CD4-positive, alpha-beta memory T cell (primary cell): ENCODE results near the gene SHISAL1. TPM values are rescaled to one million over a fixed set of nuclear protein-coding genes. Genes with fewer than 3 reads are reported as not detected.

Experiments
- CTCF ChIA-PET: fragments of 350-600 bp; sonication (Branson Sonifier 250); formaldehyde crosslinking; loops from one replicate; lab custom pipeline; 2021; ENCODE audit warnings: inconsistent platforms; ENCODE audit not compliant: partially characterized antibody; lab: Charles Lee
- POLR2A ChIA-PET: fragments of 350-600 bp; sonication (Branson Sonifier 250); formaldehyde crosslinking; loops from one replicate; lab custom pipeline; 2021; ENCODE audit not compliant: partially characterized antibody; lab: Charles Lee
- DNase-seq, 5 donors: peaks; one replicate each; pipeline versions ENCODE4 v3.0.0 to v3.0.0-alpha.2; 2020 to 2022; ENCODE audit warnings: mixed read lengths in 1 of 5
- H3K27ac ChIP-seq: one replicate; pipeline ENCODE4 v1.7.0; 2013; ENCODE audit warnings: low read depth, low read length
- H3K27me3 ChIP-seq: 2 replicates; pipeline ENCODE4 v1.7.0; 2013; ENCODE audit warnings: mild to moderate bottlenecking, low read length, moderate library complexity; ENCODE audit not compliant: insufficient read depth
- H3K36me3 ChIP-seq: 2 replicates; pipeline ENCODE4 v1.7.0; 2013; ENCODE audit warnings: mild to moderate bottlenecking, low read length, moderate library complexity; ENCODE audit not compliant: insufficient read depth
- H3K4me1 ChIP-seq: 2 replicates; pipeline ENCODE4 v1.7.0; 2013; ENCODE audit warnings: mild to moderate bottlenecking, low read length, moderate library complexity; ENCODE audit not compliant: insufficient read depth
- H3K4me3 ChIP-seq, 2 donors: one replicate each; pipeline ENCODE4 v1.7.0; 2013; ENCODE audit warnings: low read length in 2 of 2, mild to moderate bottlenecking in 1 of 2
- H3K9me3 ChIP-seq, 2 donors: one replicate each; pipeline ENCODE4 v1.7.0; 2013; ENCODE audit warnings: low read length in 2 of 2, control low read depth in 1 of 2; ENCODE audit not compliant: control insufficient read depth in 1 of 2
- H3K27ac Mint-ChIP-seq, 7 donors: one replicate each; pipeline ENCODE4 v1.8.0; 2020 to 2021; ENCODE audit warnings: mixed read lengths in 7 of 7, mild to moderate bottlenecking in 6 of 7, inconsistent platforms in 3 of 7, moderate library complexity in 3 of 7
- H3K27me3 Mint-ChIP-seq, 2 donors: one replicate each; pipeline ENCODE4 v1.8.0; 2020 to 2021; ENCODE audit warnings: mixed read lengths in 2 of 2
- H3K36me3 Mint-ChIP-seq, 2 donors: one replicate each; pipeline ENCODE4 v1.8.0; 2020 to 2021; ENCODE audit warnings: mixed read lengths in 2 of 2, inconsistent platforms in 1 of 2, mild to moderate bottlenecking in 1 of 2
- H3K4me1 Mint-ChIP-seq, 4 donors: one replicate each; pipeline ENCODE4 v1.8.0; 2020 to 2021; ENCODE audit warnings: mixed read lengths in 4 of 4, mild to moderate bottlenecking in 1 of 4
- H3K4me3 Mint-ChIP-seq, 8 donors: one replicate each; pipeline ENCODE4 v1.8.0; 2020 to 2021; ENCODE audit warnings: mixed read lengths in 8 of 8, mild to moderate bottlenecking in 7 of 8, moderate library complexity in 6 of 8, inconsistent platforms in 3 of 8
- H3K9me3 Mint-ChIP-seq, 8 donors: one replicate each; pipeline ENCODE4 v1.8.0; 2020 to 2021; ENCODE audit warnings: mixed read lengths in 8 of 8, mild to moderate bottlenecking in 5 of 8, inconsistent platforms in 3 of 8, moderate library complexity in 1 of 8
- intact Hi-C: fragments of 100-400 bp; cut with micrococcal nuclease; formaldehyde crosslinking; loops from one replicate; pipeline ENCODE4 v1.15.1; 2023
- polyA plus RNA-seq, 2 donors: library from polyadenylated mRNA; unstranded; fragments of 300-500 nt; fragmentation: Illumina TruSeq; gene quantifications; one replicate each; pipeline ENCODE4 v1.2.3, GENCODE V29; 2021
- total RNA-seq, 2 experiments: library from RNA; stranded (reverse); gene quantifications; one replicate each; pipeline ENCODE4 v1.2.3, GENCODE V29; 2021

The SHISAL1 gene
- total and polyA plus RNA-seq, 4 experiments from 2014 or later: not detected

DNA sequence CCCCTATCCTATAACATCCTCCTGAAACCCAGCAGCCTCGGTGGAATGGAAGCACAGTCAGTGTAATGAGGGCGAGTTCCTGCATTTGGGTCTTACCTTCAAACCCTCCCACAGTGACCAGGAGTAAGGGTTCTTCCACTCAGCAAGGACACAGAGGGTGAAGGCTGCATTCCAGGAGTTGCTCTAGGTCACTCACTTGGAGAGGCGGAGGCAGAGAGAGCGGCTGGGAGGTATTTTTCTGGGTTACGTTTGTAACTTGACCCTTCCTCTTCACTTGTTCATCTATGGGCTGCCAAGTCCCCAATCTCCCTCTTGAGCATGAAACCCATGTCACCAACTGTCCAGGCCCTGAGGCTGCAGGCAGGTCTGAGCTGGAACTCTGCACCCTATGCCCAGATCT lies 36.8 kb upstream of the SHISAL1 start:
- Mint-ChIP-seq H3K27ac (no peak overlapping the region), H3K4me3 (no peak overlapping the region), H3K27me3 (peaks cover 14 to 22% of the 10 kb centered on the region in 2 donors), H3K36me3 (no peaks in the 10 kb centered on the region), H3K9me3 (no peaks in the 10 kb centered on the region), H3K4me1 (peaks cover 3 to 4% (median 3%) of the 10 kb centered on the region in 4 donors)
- POLR2A ChIA-PET: no interaction called here
- Histone ChIP-seq H3K27me3 (no peaks in the 10 kb centered on the region), H3K4me1 (no peaks in the 10 kb centered on the region), H3K9me3 (no peaks in the 10 kb centered on the region), H3K27ac (no peak overlapping the region), H3K36me3 (no peaks in the 10 kb centered on the region), H3K4me3 (no peak overlapping the region)
- no peak for DNase-seq
- CTCF ChIA-PET: no interaction called here
- intact Hi-C loops: no loop called here

DNA sequence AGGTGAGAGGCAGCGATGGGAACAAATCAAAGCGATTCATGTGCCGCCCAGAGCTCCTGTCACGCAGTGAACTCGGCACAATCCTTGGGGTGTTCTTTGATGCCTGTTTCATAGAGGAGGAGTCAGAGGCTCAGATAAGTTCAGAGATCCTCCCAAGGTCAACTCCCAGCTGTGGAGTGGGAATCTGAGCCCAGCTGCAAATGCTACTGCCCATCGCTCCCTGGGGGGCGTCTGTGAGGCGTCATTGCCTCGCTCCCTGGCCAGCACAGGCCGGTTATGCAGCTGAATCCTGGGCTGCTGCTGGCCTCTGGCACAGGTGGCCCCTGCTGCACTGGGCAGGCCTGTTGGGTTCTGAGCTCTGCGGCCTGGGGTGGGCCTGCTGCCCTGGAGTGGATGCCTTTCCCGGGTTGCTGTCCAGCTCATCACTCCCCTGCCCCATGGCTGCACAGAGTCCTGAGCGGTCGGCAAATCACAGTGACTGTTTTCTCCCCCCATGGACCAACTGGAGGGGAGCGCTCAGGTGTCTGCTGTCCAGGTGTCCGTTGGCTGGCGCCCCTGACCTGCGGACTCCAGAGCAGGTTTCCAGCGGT lies 36.3 kb upstream of the SHISAL1 start:
- no peak for DNase-seq
- no peak overlapping the region for H3K4me3 ChIP-seq
- Mint-ChIP-seq H3K4me1 (peaks cover under 1 to 4% (median 3%) of the 10 kb centered on the region in 4 donors), H3K27me3 (peaks cover 14 to 18% of the 10 kb centered on the region in 2 donors), H3K27ac (no peak overlapping the region), H3K4me3 (no peak overlapping the region), H3K36me3 (no peaks in the 10 kb centered on the region), H3K9me3 (no peaks in the 10 kb centered on the region)
- H3K27ac ChIP-seq: no peak overlapping the region
- no peaks in the 10 kb centered on the region for H3K4me1 ChIP-seq
- H3K9me3 ChIP-seq: no peaks in the 10 kb centered on the region
- CTCF ChIA-PET: no interaction called here
- intact Hi-C loops: no loop called here
- no peaks in the 10 kb centered on the region for H3K27me3 ChIP-seq
- POLR2A ChIA-PET: no interaction called here
- no peaks in the 10 kb centered on the region for H3K36me3 ChIP-seq

DNA sequence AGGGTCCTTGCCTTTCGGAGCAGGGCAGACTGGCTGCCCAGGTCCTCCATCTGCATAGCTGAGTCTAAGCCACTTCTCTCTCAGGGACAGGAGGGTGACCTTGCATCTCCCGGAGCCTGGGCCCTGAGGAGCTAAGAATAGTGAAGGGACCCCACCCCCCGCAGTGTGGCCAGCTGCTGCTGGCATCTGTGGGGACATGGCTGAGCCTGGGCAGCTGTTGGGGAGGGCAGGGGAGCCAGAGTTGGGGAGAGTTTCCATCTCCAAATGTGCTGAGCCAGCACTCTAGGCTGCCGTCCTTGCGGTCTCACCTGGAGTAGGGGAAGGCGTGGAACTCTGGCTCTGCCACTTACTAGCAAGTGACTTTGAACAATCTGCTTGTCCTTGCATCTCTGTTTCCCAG lies 34.8 kb upstream of the SHISAL1 start:
- Mint-ChIP-seq H3K27ac (no peak overlapping the region), H3K27me3 (peaks cover 10 to 11% of the 10 kb centered on the region in 2 donors), H3K4me3 (no peak overlapping the region), H3K36me3 (no peaks in the 10 kb centered on the region), H3K4me1 (peaks cover 0 to 4% (median 3%) of the 10 kb centered on the region in 4 donors), H3K9me3 (no peaks in the 10 kb centered on the region)
- ChIA-PET CTCF (interaction anchor here (0.9 kb wide), 1 partner anchor 8 kb away, joined by 3 read pairs; no protein-coding TSS in a partner anchor), POLR2A (no interaction called here)
- no peak overlapping the region for H3K27ac ChIP-seq
- no peak for DNase-seq
- H3K4me1 ChIP-seq: no peaks in the 10 kb centered on the region
- intact Hi-C loops: no loop called here
- H3K36me3 ChIP-seq: no peaks in the 10 kb centered on the region
- H3K27me3 ChIP-seq: no peaks in the 10 kb centered on the region
- H3K9me3 ChIP-seq: no peaks in the 10 kb centered on the region
- no peak overlapping the region for H3K4me3 ChIP-seq

GRCh38 chr22:44347080-44347479 lies 34.3 kb upstream of the SHISAL1 start:
- POLR2A ChIA-PET: no interaction called here
- H3K27ac Mint-ChIP-seq: no peak overlapping the region

GRCh38 chr22:44345872-44346271 lies 33.1 kb upstream of the SHISAL1 start:
- H3K4me3 ChIP-seq: no peak overlapping the region
- no peaks in the 10 kb centered on the region for H3K27me3 ChIP-seq
- H3K4me1 ChIP-seq: no peaks in the 10 kb centered on the region
- no peak for DNase-seq
- intact Hi-C loops: no loop called here
- no peak overlapping the region for H3K27ac ChIP-seq
- no peaks in the 10 kb centered on the region for H3K4me1 Mint-ChIP-seq
- H3K4me3 Mint-ChIP-seq: no peak overlapping the region
- ChIA-PET POLR2A (no interaction called here), CTCF (interaction anchor here (1.1 kb wide), 1 partner anchor 14 kb away, joined by 3 read pairs; no protein-coding TSS in a partner anchor)
- H3K36me3 ChIP-seq: no peaks in the 10 kb centered on the region
- H3K9me3 Mint-ChIP-seq: no peaks in the 10 kb centered on the region
- H3K27ac Mint-ChIP-seq: no peak overlapping the region
- no peaks in the 10 kb centered on the region for H3K36me3 Mint-ChIP-seq
- H3K9me3 ChIP-seq: no peaks in the 10 kb centered on the region
- peaks cover 6 to 9% of the 10 kb centered on the region in 2 donors for H3K27me3 Mint-ChIP-seq

More at GRCh38 chr22:44347080-44347479, 34.3 kb upstream of the SHISAL1 start:
- CTCF ChIA-PET: no interaction called here
- H3K9me3 Mint-ChIP-seq: no peaks in the 10 kb centered on the region
- peaks cover 10 to 11% of the 10 kb centered on the region in 2 donors for H3K27me3 Mint-ChIP-seq
- H3K36me3 ChIP-seq: no peaks in the 10 kb centered on the region
- no peaks in the 10 kb centered on the region for H3K27me3 ChIP-seq
- H3K36me3 Mint-ChIP-seq: no peaks in the 10 kb centered on the region
- intact Hi-C loops: no loop called here
- H3K4me1 Mint-ChIP-seq: peaks cover 0 to 4% (median 3%) of the 10 kb centered on the region in 4 donors
- no peak overlapping the region for H3K4me3 ChIP-seq
- no peak for DNase-seq
- H3K27ac ChIP-seq: no peak overlapping the region
- H3K4me3 Mint-ChIP-seq: no peak overlapping the region
- H3K4me1 ChIP-seq: no peaks in the 10 kb centered on the region
- no peaks in the 10 kb centered on the region for H3K9me3 ChIP-seq

DNA sequence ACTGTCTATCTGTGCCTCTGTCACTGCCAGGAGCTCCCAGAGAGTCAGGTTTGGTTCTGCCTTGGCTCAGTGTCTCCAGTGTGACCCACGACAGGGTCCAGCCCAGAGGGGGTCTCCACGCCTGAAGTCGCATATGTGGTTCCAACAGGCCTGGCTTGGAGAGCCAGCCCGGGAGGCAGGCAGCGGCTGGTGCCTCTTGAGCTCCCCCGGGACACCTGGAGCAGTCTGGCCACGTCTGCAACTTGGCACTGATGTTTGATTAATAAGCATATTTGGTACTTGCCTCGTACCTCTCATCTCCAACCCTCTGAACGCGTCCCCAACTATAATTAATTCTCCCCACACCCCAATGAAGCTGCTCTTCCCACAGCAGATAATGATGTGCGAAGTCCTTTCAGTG lies 31.7 kb upstream of the SHISAL1 start:
- Mint-ChIP-seq H3K27ac (no peak overlapping the region), H3K27me3 (peaks cover 4 to 7% of the 10 kb centered on the region in 2 donors), H3K4me3 (no peak overlapping the region), H3K36me3 (no peaks in the 10 kb centered on the region), H3K9me3 (no peaks in the 10 kb centered on the region), H3K4me1 (no peaks in the 10 kb centered on the region)
- ChIA-PET CTCF (no interaction called here), POLR2A (no interaction called here)
- Histone ChIP-seq H3K4me3 (no peak overlapping the region), H3K36me3 (no peaks in the 10 kb centered on the region), H3K4me1 (no peaks in the 10 kb centered on the region), H3K27ac (no peak overlapping the region), H3K27me3 (no peaks in the 10 kb centered on the region), H3K9me3 (no peaks in the 10 kb centered on the region)
- DNase-seq: no peak
- intact Hi-C loops: no loop called here

- no peaks in the 10 kb centered on the region for H3K4me1 ChIP-seq
- no peak for DNase-seq
- Mint-ChIP-seq H3K9me3 (no peaks in the 10 kb centered on the region), H3K36me3 (no peaks in the 10 kb centered on the region), H3K4me3 (no peak overlapping the region), H3K27me3 (no peaks in the 10 kb centered on the region), H3K27ac (no peak overlapping the region), H3K4me1 (no peaks in the 10 kb centered on the region)
- CTCF ChIA-PET: no interaction called here
- intact Hi-C loops: no loop called here
- no peaks in the 10 kb centered on the region for H3K36me3 ChIP-seq
- H3K9me3 ChIP-seq: no peaks in the 10 kb centered on the region
- no peak overlapping the region for H3K4me3 ChIP-seq
- no peaks in the 10 kb centered on the region for H3K27me3 ChIP-seq
- POLR2A ChIA-PET: no interaction called here
- no peak overlapping the region for H3K27ac ChIP-seq
Measured at GRCh38 chr22:44342347-44342956, 29.7 kb upstream of the SHISAL1 start.
